Measurements from ENCODE around the gene HS2ST1. TPM values are rescaled to one million over a fixed set of nuclear protein-coding genes. Genes with fewer than 3 reads are reported as not detected.

The HS2ST1 gene
- polyA plus RNA-seq, 3 donors: 2.6 to 6.0 (median 4.2) TPM

DNA sequence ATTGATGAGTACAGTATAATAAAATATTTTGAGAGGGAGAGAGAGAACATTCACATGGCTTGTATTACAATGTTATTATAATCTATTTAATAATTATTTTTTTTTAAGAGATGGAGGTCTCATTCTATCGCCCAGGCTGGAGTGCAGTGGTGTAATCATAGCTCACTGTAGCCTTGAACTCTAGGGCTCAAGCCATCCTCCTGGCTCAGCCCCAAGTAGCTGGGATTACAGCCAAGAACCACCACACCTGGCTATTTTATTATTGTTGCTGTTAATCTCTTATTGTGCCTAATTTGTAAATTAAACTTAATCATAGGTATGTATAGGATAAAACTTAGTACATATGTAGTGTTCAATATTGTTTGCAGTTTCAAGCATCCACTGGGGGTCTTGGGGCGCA is 57.8 kb downstream of the HS2ST1 start:
- H3K9me3 ChIP-seq (replicated peaks in 1 of 2; ENCODE audit: control insufficient read depth in 1 of 2, insufficient read depth in 1 of 2, low read length in 2 of 2): no peaks in the 10 kb centered on the region
- no peak overlapping the region for H3K4me3 ChIP-seq (replicated peaks in 1 of 3; ENCODE audit: low read depth in 2 of 3, low read length in 3 of 3)
- no peak overlapping the region for H3K4me2 ChIP-seq (replicated peaks; ENCODE audit: extremely low read depth, low read length, poor library complexity, severe bottlenecking)
- WGBS (ENCODE audit: insufficient coverage): no CpG with 5 or more reads among the region's 2 CpGs
- no peak overlapping the region for H3K27ac ChIP-seq (ENCODE audit: low read depth in 1 of 2, low read length in 2 of 2)
- no peak overlapping the region for H3K9ac ChIP-seq (ENCODE audit: insufficient read depth, low read length, poor library complexity, severe bottlenecking)
- Mint-ChIP-seq H3K36me3 (no peaks in the 10 kb centered on the region), H3K4me3 (no peak overlapping the region), H3K4me1 (no peaks in the 10 kb centered on the region), H3K27ac (no peak overlapping the region), H3K9me3 (no peaks in the 10 kb centered on the region), H3K27me3 (ENCODE audit: low read depth in 3 of 3) (peaks cover 0 to 4% (median 0%) of the 10 kb centered on the region in 3 donors)
- TF ChIP-seq, protein P1, sequence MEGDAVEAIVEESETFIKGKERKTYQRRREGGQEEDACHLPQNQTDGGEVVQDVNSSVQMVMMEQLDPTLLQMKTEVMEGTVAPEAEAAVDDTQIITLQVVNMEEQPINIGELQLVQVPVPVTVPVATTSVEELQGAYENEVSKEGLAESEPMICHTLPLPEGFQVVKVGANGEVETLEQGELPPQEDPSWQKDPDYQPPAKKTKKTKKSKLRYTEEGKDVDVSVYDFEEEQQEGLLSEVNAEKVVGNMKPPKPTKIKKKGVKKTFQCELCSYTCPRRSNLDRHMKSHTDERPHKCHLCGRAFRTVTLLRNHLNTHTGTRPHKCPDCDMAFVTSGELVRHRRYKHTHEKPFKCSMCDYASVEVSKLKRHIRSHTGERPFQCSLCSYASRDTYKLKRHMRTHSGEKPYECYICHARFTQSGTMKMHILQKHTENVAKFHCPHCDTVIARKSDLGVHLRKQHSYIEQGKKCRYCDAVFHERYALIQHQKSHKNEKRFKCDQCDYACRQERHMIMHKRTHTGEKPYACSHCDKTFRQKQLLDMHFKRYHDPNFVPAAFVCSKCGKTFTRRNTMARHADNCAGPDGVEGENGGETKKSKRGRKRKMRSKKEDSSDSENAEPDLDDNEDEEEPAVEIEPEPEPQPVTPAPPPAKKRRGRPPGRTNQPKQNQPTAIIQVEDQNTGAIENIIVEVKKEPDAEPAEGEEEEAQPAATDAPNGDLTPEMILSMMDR (IDR thresholded peaks at IDR 0.05): no peak
- intact Hi-C loops (cut with micrococcal nuclease): no loop called here
- no peak for DNase-seq
- H3K79me2 ChIP-seq (ENCODE audit: insufficient read depth, low read length): no peaks in the 10 kb centered on the region
- H3K36me3 ChIP-seq (replicated peaks in 1 of 2; ENCODE audit: control insufficient read depth in 1 of 2, insufficient read depth in 2 of 2, low read length in 2 of 2): no peaks in the 10 kb centered on the region
- H3K4me1 ChIP-seq (ENCODE audit: control insufficient read depth in 1 of 2, insufficient read depth in 2 of 2, low read length in 2 of 2): no peaks in the 10 kb centered on the region
- H3K27me3 ChIP-seq (ENCODE audit: control insufficient read depth in 2 of 2, insufficient read depth in 2 of 2, low read length in 2 of 2): no peaks in the 10 kb centered on the region
- no peak overlapping the region for H2AFZ ChIP-seq (ENCODE audit: insufficient read depth, low read depth, low read length, poor library complexity, severe bottlenecking)
- no peaks in the 10 kb centered on the region for H4K20me1 ChIP-seq (ENCODE audit: insufficient read depth, low read length)

DNA sequence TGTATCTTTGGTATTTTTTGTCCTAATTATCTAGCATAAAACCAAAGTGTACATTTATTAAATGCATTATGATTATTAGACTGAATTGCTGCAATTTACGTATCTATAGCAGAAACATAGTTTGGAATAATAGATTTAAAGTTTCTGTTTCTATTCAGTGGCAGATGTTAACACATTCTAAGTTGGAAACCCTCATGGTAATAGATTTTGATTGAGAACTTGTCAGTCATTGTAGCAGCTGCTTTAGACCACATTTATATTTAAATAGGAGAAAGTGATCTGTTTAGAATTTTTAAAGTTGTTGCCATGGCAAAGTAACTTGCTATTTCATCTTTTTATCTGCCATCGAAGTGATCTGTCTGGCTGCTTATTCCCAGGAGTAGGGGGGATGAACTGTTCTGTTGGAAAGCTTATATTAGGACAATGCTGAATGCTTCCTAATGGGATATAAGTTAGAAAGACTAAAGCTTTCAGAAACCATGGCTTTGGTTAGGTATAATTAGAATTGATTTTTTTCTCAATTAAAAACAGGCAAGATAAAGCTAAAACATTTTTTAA is 61.6 kb downstream of the HS2ST1 start:
- Mint-ChIP-seq H3K4me1 (no peaks in the 10 kb centered on the region), H3K27ac (no peak overlapping the region), H3K9me3 (peaks cover 0 to 5% (median 0%) of the 10 kb centered on the region in 7 donors), H3K27me3 (ENCODE audit: low read depth in 3 of 3) (no peaks in the 10 kb centered on the region), H3K36me3 (no peaks in the 10 kb centered on the region), H3K4me3 (no peak overlapping the region)
- no peaks in the 10 kb centered on the region for H4K20me1 ChIP-seq (ENCODE audit: insufficient read depth, low read length)
- H3K9ac ChIP-seq (ENCODE audit: insufficient read depth, low read length, poor library complexity, severe bottlenecking): no peak overlapping the region
- no peaks in the 10 kb centered on the region for H3K79me2 ChIP-seq (ENCODE audit: insufficient read depth, low read length)
- no peak overlapping the region for H3K4me2 ChIP-seq (replicated peaks; ENCODE audit: extremely low read depth, low read length, poor library complexity, severe bottlenecking)
- no peak for DNase-seq
- no peak overlapping the region for H3K27ac ChIP-seq (ENCODE audit: low read depth in 1 of 2, low read length in 2 of 2)
- H3K4me3 ChIP-seq (replicated peaks in 1 of 3; ENCODE audit: low read depth in 2 of 3, low read length in 3 of 3): no peak overlapping the region
- H2AFZ ChIP-seq (ENCODE audit: insufficient read depth, low read depth, low read length, poor library complexity, severe bottlenecking): no peak overlapping the region
- H3K36me3 ChIP-seq (replicated peaks in 1 of 2; ENCODE audit: control insufficient read depth in 1 of 2, insufficient read depth in 2 of 2, low read length in 2 of 2): no peaks in the 10 kb centered on the region
- 86% methylated on average over 1 of the region's 2 CpGs for WGBS (ENCODE audit: insufficient coverage)
- no peaks in the 10 kb centered on the region for H3K4me1 ChIP-seq (ENCODE audit: control insufficient read depth in 1 of 2, insufficient read depth in 2 of 2, low read length in 2 of 2)
- H3K27me3 ChIP-seq (ENCODE audit: control insufficient read depth in 2 of 2, insufficient read depth in 2 of 2, low read length in 2 of 2): no peaks in the 10 kb centered on the region
- H3K9me3 ChIP-seq (replicated peaks in 1 of 2; ENCODE audit: control insufficient read depth in 1 of 2, insufficient read depth in 1 of 2, low read length in 2 of 2): no peaks in the 10 kb centered on the region
- intact Hi-C loops (cut with micrococcal nuclease): no loop called here
- TF ChIP-seq, protein P1 (IDR thresholded peaks at IDR 0.05): no peak

All from CD14-positive monocyte (primary cell).